Neural progenitor cell (in vitro differentiated cells): ENCODE results near the gene CDH12. TPM values are rescaled to one million over a fixed set of nuclear protein-coding genes. Genes with fewer than 3 reads are reported as not detected.

Experiments used
- DNase-seq: peaks from one replicate; pipeline ENCODE4 v3.0.0-alpha.2; 2016; ENCODE audit warnings: low spot score
- H2AFZ ChIP-seq: fragments of 200-600 bp; sonication (generic); replicated peaks from 2 replicates; pipeline ENCODE4 v1.6.1; 2016; ENCODE audit warnings: antibody characterized with exemption
- H3F3A ChIP-seq: fragments of 200-600 bp; sonication (generic); 2 replicates; pipeline ENCODE4 v1.6.1; 2016; ENCODE audit warnings: antibody characterized with exemption, low read depth
- H3K27ac ChIP-seq: fragments of 200-600 bp; sonication (generic); 2 replicates; pipeline ENCODE4 v1.5.1; 2016; ENCODE audit warnings: mild to moderate bottlenecking
- H3K27me3 ChIP-seq: fragments of 200-600 bp; sonication (generic); 2 replicates; pipeline ENCODE4 v1.6.1; 2016; ENCODE audit warnings: mild to moderate bottlenecking, moderate library complexity
- H3K36me3 ChIP-seq: fragments of 200-600 bp; sonication (generic); 2 replicates; pipeline ENCODE4 v1.5.1; 2016
- H3K4me1 ChIP-seq: fragments of 200-600 bp; sonication (generic); 2 replicates; pipeline ENCODE4 v1.6.1; 2016; ENCODE audit warnings: mixed run types
- H3K4me2 ChIP-seq: fragments of 200-600 bp; sonication (generic); 2 replicates; pipeline ENCODE4 v1.6.1; 2016
- H3K4me3 ChIP-seq: fragments of 200-600 bp; sonication (generic); 2 replicates; pipeline ENCODE4 v1.5.1; 2016
- H3K79me2 ChIP-seq: fragments of 200-600 bp; sonication (generic); 2 replicates; pipeline ENCODE4 v1.6.1; 2016; ENCODE audit warnings: low read depth
- H3K9ac ChIP-seq: fragments of 200-600 bp; sonication (generic); 2 replicates; pipeline ENCODE4 v1.6.1; 2016
- H3K9me3 ChIP-seq: fragments of 200-600 bp; sonication (generic); 2 replicates; pipeline ENCODE4 v1.5.1; 2016; ENCODE audit warnings: low read depth
- H4K20me1 ChIP-seq: fragments of 200-600 bp; sonication (generic); 2 replicates; pipeline ENCODE4 v1.6.1; 2016; ENCODE audit warnings: low read depth
- H3K27ac Mint-ChIP-seq: 3 replicates; pipeline ENCODE4 v1.8.0; 2021; ENCODE audit warnings: mixed read lengths
- H3K27me3 Mint-ChIP-seq: 2 replicates; pipeline ENCODE4 v1.8.0; 2022; ENCODE audit warnings: low read depth, mild to moderate bottlenecking, inconsistent platforms, moderate library complexity, mixed read lengths; ENCODE audit not compliant: insufficient read depth
- H3K36me3 Mint-ChIP-seq: 3 replicates; pipeline ENCODE4 v1.8.0; 2021; ENCODE audit warnings: mixed read lengths
- H3K4me1 Mint-ChIP-seq: 3 replicates; pipeline ENCODE4 v1.8.0; 2021; ENCODE audit warnings: mixed read lengths
- H3K4me3 Mint-ChIP-seq: 3 replicates; pipeline ENCODE4 v1.8.0; 2021; ENCODE audit warnings: mild to moderate bottlenecking, moderate library complexity, mixed read lengths
- H3K9me3 Mint-ChIP-seq: 3 replicates; pipeline ENCODE4 v1.8.0; 2020; ENCODE audit warnings: mixed read lengths
- CTCF ChIP-seq: fragments of 200-600 bp; sonication (generic); IDR thresholded peaks from 2 replicates; pipeline ENCODE4 v1.5.1; 2017; ENCODE audit warnings: antibody characterized with exemption, mild to moderate bottlenecking
- EZH2 ChIP-seq: fragments of 200-600 bp; sonication (generic); IDR thresholded peaks from 2 replicates; pipeline ENCODE4 v1.6.1; 2017; ENCODE audit warnings: antibody characterized with exemption, mild to moderate bottlenecking, moderate library complexity
- EZH2phosphoT487 ChIP-seq: fragments of 200-600 bp; sonication (generic); IDR thresholded peaks from 2 replicates; pipeline ENCODE4 v1.6.1; 2017; ENCODE audit warnings: antibody characterized with exemption
- total RNA-seq: library from RNA; depleted of rRNA; stranded (reverse); fragments of >200 nt; gene quantifications from 2 replicates; pipeline ENCODE4 v1.2.3, GENCODE V29; 2015; ENCODE audit warnings: low replicate concordance

The CDH12 gene
- total RNA-seq, 1 donor from 2014 or later, result not detected

- no peak overlapping the region for H3K4me3 Mint-ChIP-seq
- peaks cover 6% of the 10 kb centered on the region for H3K27me3 Mint-ChIP-seq
- no peaks in the 10 kb centered on the region for H4K20me1 ChIP-seq
Observed at GRCh38 chr5:21701317-21701716, 1151.8 kb downstream of the CDH12 start.

More at GRCh38 chr5:21701317-21701716, 1151.8 kb downstream of the CDH12 start:
- TF ChIP-seq EZH2 (no peak), CTCF (no peak), EZH2phosphoT487 (no peak)
- Histone ChIP-seq H3K4me3 (no peak overlapping the region), H3K9ac (no peak overlapping the region), H3K9me3 (no peaks in the 10 kb centered on the region), H3K27me3 (no peaks in the 10 kb centered on the region), H3K79me2 (no peaks in the 10 kb centered on the region), H3K4me1 (peaks cover 14% of the 10 kb centered on the region), H3F3A (no peaks in the 10 kb centered on the region), H3K36me3 (no peaks in the 10 kb centered on the region), H3K27ac (no peak overlapping the region), H2AFZ (peak overlapping the region; percentile 7), H3K4me2 (peak overlapping the region; percentile 16)
- Mint-ChIP-seq H3K4me1 (peaks cover 5% of the 10 kb centered on the region), H3K9me3 (peaks cover 5% of the 10 kb centered on the region), H3K36me3 (no peaks in the 10 kb centered on the region), H3K27ac (no peak overlapping the region)
- peak; percentile 15 for DNase-seq
